Endothelial cell of umbilical vein (primary cell): ENCODE data around the gene COL8A1.

ENCODE experiments used
- CTCF ChIP-seq, 2 donors: IDR thresholded peaks; 1 replicate in 1 of 2; 2 replicates in 1 of 2; pipeline ENCODE4 v1.5.1; 2011; ENCODE audit warnings: low read length in 2 of 2, mild to moderate bottlenecking in 2 of 2, moderate library complexity in 2 of 2, control low read depth in 1 of 2, inconsistent platforms in 1 of 2, low read depth in 1 of 2; ENCODE audit not compliant: insufficient read depth in 1 of 2; ENCODE audit errors: extremely low read depth in 1 of 2
- EZH2 ChIP-seq: IDR thresholded peaks from 2 replicates; pipeline ENCODE4 v1.6.1; 2012; ENCODE audit warnings: borderline replicate concordance, low read depth, mild to moderate bottlenecking, moderate library complexity, low read length, inconsistent platforms; ENCODE audit not compliant: severe bottlenecking
- FOS ChIP-seq: IDR thresholded peaks from 2 replicates; pipeline ENCODE4 v1.6.1; 2011; ENCODE audit warnings: mild to moderate bottlenecking, low read length, moderate library complexity, borderline replicate concordance; ENCODE audit not compliant: insufficient read depth
- JUN ChIP-seq: IDR thresholded peaks from 2 replicates; pipeline ENCODE4 v1.6.1; 2011; ENCODE audit warnings: borderline replicate concordance, low read depth; ENCODE audit not compliant: insufficient read length, insufficient read depth
- MAX ChIP-seq: IDR thresholded peaks from 2 replicates; pipeline ENCODE4 v1.6.1; 2011; ENCODE audit not compliant: insufficient read depth, insufficient read length
- MYC ChIP-seq: IDR thresholded peaks from one replicate; pipeline ENCODE4 v1.6.1; 2011; ENCODE audit warnings: mild to moderate bottlenecking, low read depth, low read length
- POLR2A ChIP-seq: IDR thresholded peaks from 2 replicates; pipeline ENCODE4 v1.6.1; 2012; ENCODE audit warnings: low read depth, mild to moderate bottlenecking, control low read depth, low read length
- POLR2AphosphoS5 ChIP-seq: IDR thresholded peaks from 2 replicates; pipeline ENCODE4 v1.6.1; 2012; ENCODE audit warnings: low read depth, mild to moderate bottlenecking, control low read depth, low read length, moderate library complexity; ENCODE audit not compliant: insufficient read depth

GRCh38 chr3:99780749-99781148 is 142.4 kb downstream of the COL8A1 start:
- TF ChIP-seq CTCF (IDR thresholded peaks at IDR 0.05; ENCODE audit: extremely low read depth in 1 of 2, insufficient read depth in 1 of 2, low read depth in 1 of 2, low read length in 2 of 2) (no peak), MAX (no peak), POLR2A (no peak), EZH2 (no peak), JUN (no peak), FOS (no peak), POLR2AphosphoS5 (no peak), MYC (no peak)
